Measurements from ENCODE around the gene DCHS1. TPM values are rescaled to one million over a fixed set of nuclear protein-coding genes. Genes with fewer than 3 reads are reported as not detected.

The DCHS1 gene
- total and polyA plus RNA-seq, 10 donors = 1.9 to 58.8 (median 36.3) TPM

GRCh38 chr11:6646918-6647679 is 8.5 kb downstream of the DCHS1 start:
- intact Hi-C loops (cut with DNase I; ENCODE audit: low total_unique reads) = no loop called here
- H3K36me3 ChIP-seq = no peaks in the 10 kb centered on the region
- WGBS, 5 donors = 21 to 28% (median 24%) methylated on average over 9 of the region's 9 CpGs
- H3K9me3 ChIP-seq = no peaks in the 10 kb centered on the region
- peaks cover 40 to 84% (median 52%) of the 10 kb centered on the region in 6 donors for H3K4me1 ChIP-seq
- H3K27ac ChIP-seq = peak overlapping the region; percentile 59 to 89 (median 76)
- peak; percentile 88 for DNase-seq
- H3K27me3 ChIP-seq (replicated peaks in 1 of 7) = no peaks in the 10 kb centered on the region
- peak; percentile 42 to 60 (median 50) for TF ChIP-seq POLR2AphosphoS5 (IDR thresholded peaks at IDR 0.05)
- no peak for TF ChIP-seq POLR2A (IDR thresholded peaks at IDR 0.05)
- H3K4me3 ChIP-seq = peak overlapping the region in 1 of 8 donors; percentile 24

GRCh38 chr11:6646576-6646917 is 9.1 kb downstream of the DCHS1 start:
- intact Hi-C loops (cut with DNase I; ENCODE audit: low total_unique reads) = no loop called here
- H3K27ac ChIP-seq = peak overlapping the region; percentile 59 to 89 (median 76)
- DNase-seq = no peak
- no peak for TF ChIP-seq POLR2A (IDR thresholded peaks at IDR 0.05)
- no peak for TF ChIP-seq CTCF (IDR thresholded peaks at IDR 0.05 in 8 of 11, conservative IDR thresholded peaks at IDR 0.05 in 3 of 11)
- no peak for TF ChIP-seq POLR2AphosphoS5 (IDR thresholded peaks at IDR 0.05)
- H3K4me1 ChIP-seq = peaks cover 40 to 78% (median 49%) of the 10 kb centered on the region in 6 donors
- no peaks in the 10 kb centered on the region for H3K27me3 ChIP-seq (replicated peaks in 1 of 7)
- no peaks in the 10 kb centered on the region for H3K36me3 ChIP-seq
- 24 to 36% (median 35%) methylated on average over 3 of the region's 3 CpGs for WGBS, 5 donors
- no peaks in the 10 kb centered on the region for H3K9me3 ChIP-seq
- peak overlapping the region in 1 of 8 donors; percentile 24 for H3K4me3 ChIP-seq

GRCh38 chr11:6646071-6646470 is 9.5 kb downstream of the DCHS1 start:
- Histone ChIP-seq H3K4me3 (peak overlapping the region in 1 of 8 donors; percentile 24), H3K36me3 (peaks cover 0 to 4% (median 1%) of the 10 kb centered on the region in 6 donors), H3K4me1 (peaks cover 40 to 75% (median 49%) of the 10 kb centered on the region in 6 donors), H3K9me3 (no peaks in the 10 kb centered on the region), H3K27ac (peak overlapping the region in 7 of 8 donors; percentile 59 to 89 (median 79)), H3K27me3 (replicated peaks in 1 of 7) (no peaks in the 10 kb centered on the region)
- TF ChIP-seq POLR2A (IDR thresholded peaks at IDR 0.05) (no peak), CTCF (IDR thresholded peaks at IDR 0.05 in 8 of 11, conservative IDR thresholded peaks at IDR 0.05 in 3 of 11) (no peak), POLR2AphosphoS5 (IDR thresholded peaks at IDR 0.05) (peak; percentile 5 to 66 (median 37))
- peak; percentile 85 for DNase-seq
- 36 to 52% (median 41%) methylated on average over 12 of the region's 12 CpGs for WGBS, 5 donors
- intact Hi-C loops (cut with DNase I; ENCODE audit: low total_unique reads) = no loop called here

- no peak for DNase-seq
- intact Hi-C loops (cut with DNase I; ENCODE audit: low total_unique reads) = no loop called here
- Histone ChIP-seq H3K4me3 (no peak overlapping the region), H3K27ac (no peak overlapping the region), H3K27me3 (replicated peaks in 1 of 7) (no peaks in the 10 kb centered on the region), H3K36me3 (peaks cover 0 to 19% (median 9%) of the 10 kb centered on the region in 6 donors), H3K9me3 (no peaks in the 10 kb centered on the region), H3K4me1 (peaks cover 28 to 64% (median 49%) of the 10 kb centered on the region in 6 donors)
- 70 to 80% (median 76%) methylated on average over 7 of the region's 7 CpGs for WGBS, 5 donors
- TF ChIP-seq CTCF (IDR thresholded peaks at IDR 0.05 in 8 of 11, conservative IDR thresholded peaks at IDR 0.05 in 3 of 11) = no peak
- TF ChIP-seq POLR2AphosphoS5 (IDR thresholded peaks at IDR 0.05) = no peak
- no peak for TF ChIP-seq POLR2A (IDR thresholded peaks at IDR 0.05)
Measured at GRCh38 chr11:6642957-6643356, 12.7 kb downstream of the DCHS1 start.

Measured in spleen (tissue), 11 donors.